ENCODE data around the gene DVL3. TPM values are rescaled to one million over a fixed set of nuclear protein-coding genes. Genes with fewer than 3 reads are reported as not detected.

DVL3 gene
- total RNA-seq, 1 donor from 2014 or later = 13.9 TPM

DNA sequence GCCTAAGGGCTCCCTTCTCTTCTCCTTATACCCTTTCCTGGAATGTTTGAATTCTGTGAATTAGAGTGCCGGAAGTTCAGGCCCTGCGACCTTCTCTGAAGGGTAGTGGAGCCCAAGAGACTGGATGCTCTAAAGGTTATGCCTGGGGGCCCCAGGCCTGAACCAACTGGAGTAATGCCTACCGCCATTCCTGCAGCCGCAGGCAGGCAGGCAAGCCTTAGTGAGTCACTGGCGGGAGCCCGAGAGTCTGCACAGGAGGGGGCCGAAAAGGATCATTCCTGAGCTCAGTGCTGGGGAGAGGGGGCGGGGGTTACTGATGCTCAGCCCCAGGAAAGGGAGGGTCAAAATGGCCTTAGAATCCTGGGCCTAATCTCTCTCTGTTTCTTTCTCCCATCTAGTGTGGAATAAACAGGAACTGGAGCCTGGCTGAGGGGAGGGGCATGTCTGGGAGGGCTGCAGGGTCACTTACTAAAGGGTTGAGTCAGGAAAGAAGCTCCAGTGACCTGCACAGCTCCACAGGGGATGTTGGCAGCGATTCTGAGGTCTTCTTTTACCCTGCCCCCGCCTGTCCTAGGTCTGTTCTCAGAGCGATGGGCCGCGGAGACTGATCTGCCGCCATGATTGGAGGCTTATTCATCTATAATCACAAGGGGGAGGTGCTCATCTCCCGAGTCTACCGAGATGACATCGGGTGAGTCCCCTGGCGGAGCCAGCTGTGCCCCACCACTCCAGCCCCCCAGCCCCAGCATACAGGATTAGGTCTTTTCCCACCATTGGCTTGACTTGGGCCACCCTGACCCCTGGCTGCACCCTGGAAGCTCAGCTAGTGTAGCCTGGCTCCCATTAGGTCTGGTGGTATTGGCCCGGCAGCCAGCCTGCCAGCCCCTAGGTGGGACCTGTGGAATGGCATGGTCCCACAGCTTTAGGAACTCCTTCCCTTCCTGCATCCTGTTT lies 21.5 kb downstream of the DVL3 start:
- DNase-seq (ENCODE audit: low read depth in 2 of 2) = peak; percentile 73 to 91

DNA sequence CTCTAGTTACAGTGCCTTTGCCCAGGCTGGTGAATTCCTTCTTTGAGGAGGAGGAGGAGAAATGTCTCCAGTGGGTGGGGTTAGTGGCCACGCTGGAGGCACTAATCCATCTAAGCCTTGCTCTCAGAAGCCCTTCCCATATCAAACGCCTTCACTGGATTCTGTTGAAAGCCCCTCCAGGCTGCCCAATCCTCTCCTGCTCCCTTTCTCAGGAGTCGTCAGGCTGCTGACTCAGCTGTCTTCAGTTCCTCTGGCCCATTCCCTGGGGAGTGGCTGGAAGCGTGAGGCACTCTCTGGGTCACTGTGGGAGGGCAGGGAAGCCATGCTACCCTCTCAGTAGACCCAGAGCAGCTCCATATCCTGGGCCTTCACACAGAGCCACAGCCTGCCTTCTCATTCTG lies 22.2 kb downstream of the DVL3 start:
- DNase-seq (ENCODE audit: low read depth in 2 of 2) = no peak

DNA sequence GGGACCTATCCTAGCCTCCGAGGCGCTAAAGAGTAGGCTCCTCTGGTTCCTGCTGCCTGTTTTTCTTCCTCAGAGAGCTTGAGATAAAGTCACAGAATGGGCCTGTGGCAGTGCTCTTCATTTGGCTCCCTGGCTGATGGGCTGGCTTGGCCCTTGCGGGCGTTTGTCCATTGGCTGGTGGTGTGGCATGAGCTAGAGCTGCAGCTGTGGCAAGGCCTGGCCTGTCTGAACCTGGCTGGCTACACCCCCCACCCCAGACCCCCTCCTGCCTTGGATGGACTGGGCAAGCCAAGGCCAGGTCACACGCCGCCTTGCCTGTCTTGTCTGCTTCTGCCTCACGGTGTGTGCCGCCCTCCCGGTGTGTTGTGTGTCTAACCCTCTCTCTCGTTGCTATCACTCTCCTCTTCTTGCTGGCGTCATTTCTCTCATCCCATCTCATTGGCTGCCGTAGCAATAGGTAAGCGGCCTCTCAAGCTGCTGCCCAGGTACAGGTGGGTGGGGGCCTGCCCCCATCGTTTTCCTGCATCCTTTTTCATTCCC lies 22.7 kb downstream of the DVL3 start:
- DNase-seq (ENCODE audit: low read depth in 2 of 2) = no peak

DNA sequence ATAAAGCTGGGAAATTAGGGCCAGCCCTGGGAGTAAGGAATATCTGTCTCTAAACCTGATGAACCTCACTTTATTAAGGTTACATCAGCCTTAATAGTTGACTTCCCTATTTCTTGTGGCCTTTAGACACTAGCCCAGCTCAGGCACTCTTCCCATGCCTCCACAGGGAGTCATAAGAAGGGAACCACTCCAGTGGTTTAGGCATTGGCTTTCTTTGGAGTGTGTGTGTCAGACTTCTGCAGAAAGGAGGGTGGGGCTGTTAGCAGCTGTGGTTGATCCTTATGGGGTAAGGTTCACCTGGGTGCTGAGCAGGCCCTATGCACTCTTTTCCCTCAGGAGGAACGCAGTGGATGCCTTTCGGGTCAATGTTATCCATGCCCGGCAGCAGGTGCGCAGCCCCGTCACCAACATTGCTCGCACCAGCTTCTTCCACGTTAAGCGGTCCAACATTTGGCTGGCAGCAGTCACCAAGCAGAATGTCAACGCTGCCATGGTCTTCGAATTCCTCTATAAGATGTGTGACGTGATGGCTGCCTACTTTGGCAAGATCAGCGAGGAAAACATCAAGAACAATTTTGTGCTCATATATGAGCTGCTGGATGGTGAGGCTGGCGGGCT lies 23.5 kb downstream of the DVL3 start:
- no peak for DNase-seq (ENCODE audit: low read depth in 2 of 2)

DNA sequence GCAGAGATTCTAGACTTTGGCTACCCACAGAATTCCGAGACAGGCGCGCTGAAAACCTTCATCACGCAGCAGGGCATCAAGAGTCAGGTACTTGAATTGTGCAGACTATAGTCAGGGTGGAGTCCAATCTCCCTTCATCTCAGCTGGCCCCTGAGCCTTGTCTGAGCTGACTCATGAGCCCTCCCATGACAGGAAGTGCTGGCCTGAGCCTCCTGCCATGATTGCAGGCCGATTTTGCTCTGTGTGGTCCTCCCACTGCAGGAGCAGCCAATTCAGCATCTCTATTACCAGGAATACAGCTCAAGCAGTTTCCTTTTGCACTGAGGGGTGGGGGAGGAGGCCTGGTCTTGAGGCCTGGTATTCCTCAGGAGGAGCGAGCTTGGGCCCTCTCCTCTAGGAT lies 25.0 kb downstream of the DVL3 start:
- DNase-seq (ENCODE audit: low read depth in 2 of 2) = peak in 1 of 2 donors; percentile 57

DNA sequence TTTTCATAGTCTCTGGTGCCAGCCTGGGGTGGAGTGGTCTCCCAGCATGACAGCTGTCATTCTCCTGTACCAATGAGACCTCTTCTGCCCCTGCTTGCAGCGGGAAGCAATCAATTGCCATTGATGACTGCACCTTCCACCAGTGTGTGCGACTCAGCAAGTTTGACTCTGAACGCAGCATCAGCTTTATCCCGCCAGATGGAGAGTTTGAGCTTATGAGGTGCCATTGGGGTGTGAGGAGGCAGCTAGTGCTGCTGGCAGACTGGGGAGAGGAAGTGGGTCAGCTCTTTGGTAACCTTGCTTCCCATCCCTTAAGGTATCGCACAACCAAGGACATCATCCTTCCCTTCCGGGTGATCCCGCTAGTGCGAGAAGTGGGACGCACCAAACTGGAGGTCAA lies 26.4 kb downstream of the DVL3 start:
- DNase-seq (ENCODE audit: low read depth in 2 of 2) = no peak

DNA sequence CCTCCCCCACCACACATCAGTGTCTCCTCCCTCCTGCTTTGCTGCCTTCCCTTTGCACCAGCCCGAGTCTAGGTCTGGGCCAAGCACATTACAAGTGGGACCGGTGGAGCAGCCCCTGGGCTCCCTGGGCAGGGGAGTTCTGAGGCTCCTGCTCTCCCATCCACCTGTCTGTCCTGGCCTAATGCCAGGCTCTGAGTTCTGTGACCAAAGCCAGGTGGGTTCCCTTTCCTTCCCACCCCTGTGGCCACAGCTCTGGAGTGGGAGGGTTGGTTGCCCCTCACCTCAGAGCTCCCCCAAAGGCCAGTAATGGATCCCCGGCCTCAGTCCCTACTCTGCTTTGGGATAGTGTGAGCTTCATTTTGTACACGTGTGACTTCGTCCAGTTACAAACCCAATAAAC lies 28.5 kb downstream of the DVL3 start:
- no peak for DNase-seq (ENCODE audit: low read depth in 2 of 2)

DNA sequence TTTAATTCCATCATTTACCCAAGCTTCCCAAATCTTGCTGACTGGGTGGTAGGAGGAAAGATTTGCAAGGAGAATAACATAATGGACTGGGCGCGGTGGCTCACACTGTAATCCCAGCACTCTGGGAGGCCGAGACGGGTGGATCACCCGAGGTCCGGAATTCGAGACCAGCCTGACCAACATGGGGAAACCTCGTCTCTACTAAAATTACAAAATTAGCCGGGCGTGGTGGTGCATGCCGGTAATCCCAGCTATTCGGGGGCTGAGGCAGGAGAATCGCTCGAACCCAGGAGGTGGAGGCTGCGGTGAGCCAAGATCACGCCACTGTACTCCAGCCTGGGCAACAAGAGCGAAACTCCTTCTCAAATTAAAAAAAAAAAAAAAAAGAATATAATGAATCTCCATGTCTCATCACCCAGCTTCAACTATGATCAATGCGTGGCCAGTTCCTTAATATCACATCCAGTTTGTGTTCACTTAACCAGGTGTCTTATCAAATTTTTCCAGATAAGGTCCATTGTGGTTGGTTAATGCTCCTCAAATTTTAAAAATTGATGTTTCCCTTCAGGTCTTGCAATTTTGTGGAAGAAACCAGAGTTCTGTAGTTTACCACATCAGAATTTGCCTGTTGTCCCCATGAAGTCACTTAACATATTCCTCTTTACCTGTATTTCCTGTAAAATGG lies 29.5 kb downstream of the DVL3 start:
- DNase-seq (ENCODE audit: low read depth in 2 of 2) = no peak

DNA sequence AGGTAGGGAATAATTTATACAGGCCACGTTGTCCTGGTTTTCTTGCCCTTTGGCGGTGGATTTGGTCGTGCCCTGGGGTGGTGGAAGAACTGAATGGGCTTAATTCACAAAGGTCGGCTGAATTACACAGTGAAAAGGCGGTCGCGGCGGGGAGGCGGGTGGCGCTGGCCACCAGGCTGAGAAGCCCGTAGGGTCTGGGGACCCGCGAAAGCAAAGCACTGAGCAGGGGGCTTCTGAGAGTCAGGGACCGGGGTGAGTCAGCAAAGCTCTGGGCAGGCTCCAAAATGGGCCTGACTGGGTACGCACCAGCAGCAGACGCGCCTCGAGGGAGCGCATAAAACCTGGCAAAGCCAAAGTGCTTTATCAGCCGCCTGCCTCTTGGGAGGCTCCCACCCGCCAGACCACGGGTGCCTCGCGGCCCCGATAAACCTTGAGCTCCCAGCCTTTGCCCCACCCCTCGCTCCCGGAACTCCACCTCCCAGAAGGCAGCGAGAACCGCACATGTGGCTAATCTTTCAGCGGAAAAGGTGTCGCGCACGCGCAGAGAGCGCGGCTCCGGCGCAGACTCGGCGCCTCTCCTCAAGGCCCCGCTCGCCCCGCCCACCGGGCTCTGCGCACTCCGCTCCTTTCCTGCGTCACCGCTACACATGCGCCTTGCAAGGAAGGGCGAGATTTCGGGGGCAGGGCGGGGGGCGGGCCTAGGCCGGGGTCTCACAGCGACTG lies 30.4 kb downstream of the DVL3 start:
- peak; percentile 95 to 99 for DNase-seq (ENCODE audit: low read depth in 2 of 2)

DNA sequence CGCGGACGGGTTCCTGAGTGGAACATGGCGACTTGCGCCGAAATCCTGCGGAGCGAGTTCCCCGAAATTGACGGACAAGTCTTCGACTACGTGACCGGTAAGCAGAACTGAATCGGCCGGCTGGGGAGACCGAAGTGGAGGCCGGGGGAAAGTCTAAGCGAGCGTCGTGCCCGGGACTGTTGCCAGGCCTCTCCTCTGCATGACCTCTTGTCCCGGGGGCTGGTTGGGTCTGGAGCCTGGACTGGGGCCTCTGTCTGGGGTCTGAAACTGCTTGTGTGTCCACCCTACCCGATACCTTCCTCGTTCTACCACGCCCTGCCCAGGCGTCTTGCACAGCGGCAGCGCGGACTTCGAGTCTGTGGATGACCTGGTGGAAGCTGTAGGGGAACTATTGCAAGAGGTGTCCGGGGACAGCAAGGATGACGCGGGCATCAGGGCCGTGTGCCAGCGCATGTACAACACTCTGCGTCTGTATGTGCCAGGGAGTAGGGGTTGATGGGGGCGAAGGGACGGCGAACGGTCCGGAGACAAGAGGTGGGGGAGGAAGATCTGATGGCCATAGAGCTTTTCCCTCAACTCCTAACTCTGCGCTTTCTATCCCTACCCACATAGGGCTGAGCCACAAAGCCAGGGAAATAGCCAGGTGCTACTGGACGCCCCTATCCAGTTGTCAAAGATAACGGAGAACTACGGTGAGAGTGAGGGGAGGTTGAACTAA lies 31.2 kb downstream of the DVL3 start, which contains the start of gene ABCF3:
Gene ABCF3, plus strand, starts transcription at position 16 of the 718 bp plus-strand sequence. Its CDS starts 9 bp downstream, at position 25.
- DNase-seq (ENCODE audit: low read depth in 2 of 2) = peak in 1 of 2 donors; percentile 56

DNA sequence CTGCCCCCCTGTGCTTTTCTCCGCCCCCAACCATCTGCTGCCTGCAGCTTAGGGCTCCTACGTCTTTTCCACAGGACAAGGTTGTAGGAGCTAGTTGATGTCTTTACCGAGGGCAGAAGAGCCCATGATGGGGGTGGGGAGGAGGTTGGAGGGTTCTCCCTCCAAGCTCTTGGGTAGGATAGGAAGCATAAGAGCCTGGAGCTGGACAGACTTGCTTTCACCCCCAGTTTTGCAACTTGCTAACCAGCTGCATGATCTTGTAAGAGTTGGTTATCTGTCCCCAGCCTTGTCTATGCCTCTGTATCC lies 31.7 kb downstream of the DVL3 start:
- DNase-seq (ENCODE audit: low read depth in 2 of 2) = no peak

DNA sequence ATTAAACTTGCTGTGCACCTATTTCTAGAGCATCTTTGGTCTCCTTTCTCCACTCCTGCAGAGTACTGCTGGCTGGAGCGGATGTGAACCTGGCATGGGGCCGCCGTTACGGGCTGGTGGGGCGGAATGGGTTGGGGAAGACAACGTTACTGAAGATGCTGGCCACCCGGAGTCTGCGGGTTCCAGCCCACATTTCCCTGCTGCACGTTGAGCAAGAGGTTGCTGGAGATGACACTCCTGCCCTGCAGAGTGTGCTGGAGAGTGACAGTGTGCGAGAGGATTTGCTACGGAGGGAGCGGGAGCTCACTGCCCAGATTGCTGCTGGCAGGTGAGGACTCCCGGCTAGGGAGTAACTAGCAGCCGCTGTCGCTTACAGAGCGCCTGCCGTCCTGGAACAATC lies 32.9 kb downstream of the DVL3 start:
- DNase-seq (ENCODE audit: low read depth in 2 of 2) = no peak

DNA sequence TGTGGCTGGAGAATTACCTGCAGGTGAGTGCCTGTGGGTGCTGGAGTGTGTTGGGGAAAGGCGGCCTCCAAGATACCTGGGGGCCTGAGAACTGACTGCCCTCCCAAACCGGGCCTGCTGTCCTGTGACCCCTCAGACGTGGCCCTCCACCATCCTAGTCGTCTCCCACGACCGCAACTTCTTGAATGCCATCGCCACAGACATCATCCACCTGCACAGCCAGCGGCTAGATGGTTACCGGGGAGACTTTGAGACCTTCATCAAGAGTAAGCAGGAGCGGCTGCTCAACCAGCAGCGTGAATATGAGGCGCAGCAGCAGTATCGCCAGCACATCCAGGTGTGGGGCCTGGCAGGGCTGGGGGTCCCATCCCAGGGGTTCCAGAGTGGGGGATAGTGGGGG lies 34.2 kb downstream of the DVL3 start:
- no peak for DNase-seq (ENCODE audit: low read depth in 2 of 2)

DNA sequence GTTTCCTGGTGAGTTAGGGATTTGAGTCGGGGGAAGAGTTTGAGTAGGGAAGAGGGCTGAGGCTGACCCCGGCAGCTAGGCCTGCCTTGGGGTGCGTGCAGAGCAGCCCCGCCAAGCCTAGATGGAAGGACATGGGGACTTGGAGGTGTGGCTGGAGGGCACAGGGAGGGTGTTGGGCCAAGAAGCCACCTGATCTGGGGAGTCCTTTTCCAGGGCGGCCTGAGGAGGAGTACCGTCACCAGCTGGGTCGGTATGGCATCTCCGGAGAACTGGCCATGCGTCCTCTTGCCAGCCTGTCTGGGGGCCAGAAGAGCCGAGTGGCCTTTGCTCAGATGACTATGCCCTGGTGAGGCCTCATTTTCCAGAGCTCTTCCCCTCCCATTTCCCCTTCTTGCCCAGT lies 37.7 kb downstream of the DVL3 start:
- DNase-seq (ENCODE audit: low read depth in 2 of 2) = no peak

DNA sequence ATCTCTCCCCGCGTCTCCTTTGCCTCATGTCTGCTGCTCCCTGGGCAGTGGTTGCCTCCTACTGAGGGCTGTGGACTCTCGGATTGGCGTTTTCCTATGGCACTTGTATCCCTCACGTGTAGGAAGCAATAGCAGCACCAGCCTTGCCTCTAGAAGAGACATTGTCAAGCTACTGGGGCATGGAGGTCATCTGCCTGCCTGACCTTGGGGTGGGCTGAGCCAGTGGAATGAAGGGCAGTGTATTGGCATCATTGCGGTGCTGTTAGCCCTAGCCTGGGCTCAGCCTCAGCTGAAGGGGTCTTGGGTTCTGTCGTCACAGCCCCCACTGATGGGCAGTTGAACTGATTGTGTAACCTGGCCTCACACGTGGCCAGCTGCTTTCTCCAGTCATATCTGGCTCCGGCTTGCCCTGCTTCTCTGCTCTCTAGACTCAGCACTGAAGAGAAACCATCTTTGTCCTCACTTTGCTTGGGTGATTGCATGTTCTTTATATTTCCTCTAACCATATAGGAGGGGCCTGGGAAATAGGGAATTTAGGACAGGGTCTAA lies 38.9 kb downstream of the DVL3 start:
- DNase-seq (ENCODE audit: low read depth in 2 of 2) = no peak

DNA sequence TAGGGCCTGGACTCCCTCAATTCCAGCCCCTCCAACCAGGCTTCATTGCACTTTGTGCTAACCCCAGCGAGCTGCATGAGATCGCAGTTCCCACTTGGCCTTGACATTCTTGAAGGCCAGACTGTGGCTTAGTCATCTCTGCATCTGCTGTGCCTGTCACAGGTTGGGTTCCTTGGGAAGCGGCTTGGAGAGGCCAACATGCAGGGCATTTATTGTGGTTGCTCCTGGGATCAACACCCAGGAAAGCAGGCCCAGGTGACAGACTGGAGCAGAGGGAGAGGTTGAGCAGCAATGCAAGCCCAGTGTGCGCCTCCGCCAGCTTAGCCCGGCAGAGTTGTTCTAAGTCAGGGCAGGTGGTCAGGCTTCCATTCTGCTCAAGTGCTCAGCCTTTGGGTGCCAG lies 41.4 kb downstream of the DVL3 start:
- DNase-seq (ENCODE audit: low read depth in 2 of 2) = no peak

DNA sequence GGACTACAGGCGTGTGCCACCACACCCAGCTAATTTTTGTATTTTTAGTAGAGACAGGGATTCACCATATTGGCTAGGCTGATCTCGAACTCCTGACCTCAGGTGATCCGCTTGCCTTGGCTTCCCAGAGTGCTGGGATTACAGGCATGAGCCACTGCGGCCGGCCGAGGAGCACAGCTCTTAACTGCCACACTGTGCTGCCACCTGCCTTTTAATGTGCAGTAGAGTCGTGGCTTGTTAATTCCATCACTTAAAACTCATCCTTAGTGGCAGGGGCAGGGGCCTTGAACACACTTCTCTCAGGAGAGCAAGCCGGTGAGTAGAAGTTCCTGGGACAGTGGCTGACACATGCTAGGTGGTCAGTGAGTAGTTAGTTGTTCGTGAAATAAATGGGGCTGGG lies 43.3 kb downstream of the DVL3 start:
- no peak for DNase-seq (ENCODE audit: low read depth in 2 of 2)

DNA sequence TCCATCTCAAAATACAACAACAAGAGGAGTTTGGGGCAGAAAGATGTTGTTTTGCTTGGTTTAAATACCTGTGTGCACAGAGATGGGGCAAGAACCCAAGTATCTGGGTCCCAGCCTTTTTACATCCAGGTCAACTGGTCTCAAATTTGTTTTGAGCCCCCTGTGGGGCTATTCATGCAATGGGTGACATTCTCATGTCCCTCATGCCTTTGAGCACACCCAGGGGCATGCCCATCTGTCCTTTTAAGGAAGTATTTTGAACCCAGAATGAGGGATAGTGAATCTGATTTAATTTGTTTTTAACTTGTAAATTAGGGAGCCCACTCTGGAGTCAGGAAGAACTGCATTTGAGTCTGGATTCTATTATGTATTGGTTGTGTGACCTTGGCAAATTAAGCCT lies 45.6 kb downstream of the DVL3 start:
- no peak for DNase-seq (ENCODE audit: low read depth in 2 of 2)

DNA sequence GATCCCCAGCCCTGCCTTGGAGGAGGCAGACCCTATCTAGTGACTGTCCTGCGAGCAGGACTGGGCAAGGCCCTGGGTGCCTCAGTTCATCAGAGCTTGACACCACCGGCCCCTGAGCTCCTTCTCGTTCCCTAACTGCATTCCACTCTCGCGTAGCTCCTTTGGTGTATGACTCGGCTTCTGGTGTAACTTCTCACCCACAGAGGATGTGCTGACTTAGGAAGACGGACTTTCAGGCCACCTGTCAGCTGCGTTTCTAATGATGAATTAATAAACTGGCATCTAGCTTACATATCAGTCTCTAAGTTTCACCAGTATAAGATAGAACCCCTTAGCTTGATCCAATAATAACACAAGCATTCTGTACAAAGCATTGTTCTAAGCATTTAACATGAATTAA lies 48.3 kb downstream of the DVL3 start:
- DNase-seq (ENCODE audit: low read depth in 2 of 2) = no peak

DNA sequence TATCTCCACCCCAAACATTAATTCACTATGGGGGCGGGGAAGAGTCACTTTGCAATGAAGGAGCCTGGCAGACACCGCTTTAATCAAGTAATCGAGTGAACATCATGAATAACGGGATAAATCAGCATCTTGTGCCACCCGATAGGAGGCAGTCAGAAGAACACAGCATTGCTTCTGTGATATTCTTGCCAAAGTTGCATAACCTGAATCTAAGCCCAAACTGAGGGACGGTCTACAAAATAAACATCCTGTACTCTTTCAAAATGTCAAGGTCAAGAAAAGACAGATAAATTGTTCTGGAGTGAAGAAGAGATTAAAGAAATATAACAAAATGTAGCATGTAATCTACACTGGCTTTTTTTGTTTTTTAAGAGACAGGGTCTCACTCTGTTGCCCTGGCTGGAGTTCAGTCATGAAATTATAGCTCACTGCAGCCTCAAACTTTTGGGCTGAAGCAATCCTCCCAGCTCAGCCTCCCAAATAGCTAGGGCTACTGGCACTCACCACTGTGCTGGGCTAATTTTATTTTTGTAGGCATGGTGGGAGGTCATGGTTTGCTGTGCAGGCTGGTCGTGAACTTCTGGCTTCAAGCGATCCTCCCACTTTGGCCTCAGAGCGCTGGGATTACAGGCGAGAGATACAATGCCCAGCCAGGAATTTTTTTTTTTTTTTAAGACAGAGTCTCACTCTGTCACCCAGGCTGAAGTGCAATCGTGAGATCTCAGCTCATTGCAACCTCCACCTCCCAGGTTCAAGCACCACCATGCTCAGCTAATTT lies 54.2 kb downstream of the DVL3 start:
- DNase-seq (ENCODE audit: low read depth in 2 of 2) = no peak
